Mammary epithelial cell (primary cell): ENCODE data around the gene CFAP65.

Experiments used
- EZH2 ChIP-seq: IDR thresholded peaks from 2 replicates; pipeline ENCODE4 v1.6.1; 2012; ENCODE audit warnings: low read length, inconsistent platforms, borderline replicate concordance
- TF ChIP-seq, protein P1 (sequence below), 2 donors: IDR thresholded peaks in 1 of 2; conservative IDR thresholded peaks in 1 of 2; 2 replicates each; pipeline ENCODE4 v1.5.1; 2011 to 2012; ENCODE audit warnings: inconsistent platforms in 2 of 2, low read length in 2 of 2, mild to moderate bottlenecking in 2 of 2, control low read depth in 1 of 2, low read depth in 1 of 2; ENCODE audit not compliant: insufficient read depth in 1 of 2; ENCODE audit errors: extremely low read depth in 1 of 2

- TF ChIP-seq, protein P1, sequence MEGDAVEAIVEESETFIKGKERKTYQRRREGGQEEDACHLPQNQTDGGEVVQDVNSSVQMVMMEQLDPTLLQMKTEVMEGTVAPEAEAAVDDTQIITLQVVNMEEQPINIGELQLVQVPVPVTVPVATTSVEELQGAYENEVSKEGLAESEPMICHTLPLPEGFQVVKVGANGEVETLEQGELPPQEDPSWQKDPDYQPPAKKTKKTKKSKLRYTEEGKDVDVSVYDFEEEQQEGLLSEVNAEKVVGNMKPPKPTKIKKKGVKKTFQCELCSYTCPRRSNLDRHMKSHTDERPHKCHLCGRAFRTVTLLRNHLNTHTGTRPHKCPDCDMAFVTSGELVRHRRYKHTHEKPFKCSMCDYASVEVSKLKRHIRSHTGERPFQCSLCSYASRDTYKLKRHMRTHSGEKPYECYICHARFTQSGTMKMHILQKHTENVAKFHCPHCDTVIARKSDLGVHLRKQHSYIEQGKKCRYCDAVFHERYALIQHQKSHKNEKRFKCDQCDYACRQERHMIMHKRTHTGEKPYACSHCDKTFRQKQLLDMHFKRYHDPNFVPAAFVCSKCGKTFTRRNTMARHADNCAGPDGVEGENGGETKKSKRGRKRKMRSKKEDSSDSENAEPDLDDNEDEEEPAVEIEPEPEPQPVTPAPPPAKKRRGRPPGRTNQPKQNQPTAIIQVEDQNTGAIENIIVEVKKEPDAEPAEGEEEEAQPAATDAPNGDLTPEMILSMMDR (conservative IDR thresholded peaks at IDR 0.05 in 1 of 2, IDR thresholded peaks at IDR 0.05 in 1 of 2; ENCODE audit: extremely low read depth in 1 of 2, insufficient read depth in 1 of 2, low read depth in 1 of 2, low read length in 2 of 2), result no peak
- TF ChIP-seq EZH2, result no peak
These were observed 24.6 kb downstream of the CFAP65 start for GRCh38 chr2:219016721-219017120.
